ENCODE measurements around the gene ERICH2.

DNA sequence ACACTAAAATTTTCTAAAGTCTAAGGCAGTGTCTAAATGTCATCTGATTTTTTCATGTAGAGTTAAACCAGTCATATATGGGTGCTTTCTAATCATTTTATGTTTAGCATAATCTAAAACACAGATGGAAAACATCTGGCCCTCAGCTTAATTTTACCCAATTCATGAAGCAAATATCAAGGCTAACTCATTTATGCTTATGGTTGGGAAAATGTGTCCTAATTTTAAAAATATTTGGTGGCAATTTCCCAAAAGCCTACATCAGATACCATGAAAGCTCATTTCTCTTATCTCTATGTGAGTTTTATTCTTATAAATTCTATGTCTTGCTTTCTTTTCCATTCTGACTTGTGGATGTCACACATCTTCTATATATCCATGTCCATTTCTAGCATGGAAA, 47.9 kb upstream of the ERICH2 start:
- no peak for TF ChIP-seq CTCF (IDR thresholded peaks at IDR 0.05; ENCODE audit: low read length)
- no peak for TF ChIP-seq EZH2 (IDR thresholded peaks at IDR 0.05; ENCODE audit: borderline replicate concordance, low read length)
